Measurements from ENCODE around the gene JMJD1C.

DNA sequence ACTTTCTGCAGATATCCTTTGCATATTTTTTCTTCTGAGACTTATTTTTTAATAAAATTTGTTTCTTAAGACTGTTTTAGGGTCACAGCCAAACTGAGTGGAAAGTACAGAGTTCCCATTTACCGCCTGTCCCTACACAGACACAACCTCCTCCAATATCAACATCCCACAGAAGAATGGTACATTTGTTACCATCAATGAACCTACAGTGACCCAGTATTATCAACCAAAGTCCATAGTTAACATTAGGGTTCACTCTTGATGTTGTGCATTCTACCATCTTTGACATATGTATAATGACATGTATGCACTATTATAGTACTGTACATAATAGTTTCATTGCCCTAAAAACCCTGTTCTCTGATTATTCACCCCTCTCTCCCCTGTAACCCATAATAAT lies 40.8 kb upstream of the JMJD1C start:
- TF ChIP-seq, protein P1, sequence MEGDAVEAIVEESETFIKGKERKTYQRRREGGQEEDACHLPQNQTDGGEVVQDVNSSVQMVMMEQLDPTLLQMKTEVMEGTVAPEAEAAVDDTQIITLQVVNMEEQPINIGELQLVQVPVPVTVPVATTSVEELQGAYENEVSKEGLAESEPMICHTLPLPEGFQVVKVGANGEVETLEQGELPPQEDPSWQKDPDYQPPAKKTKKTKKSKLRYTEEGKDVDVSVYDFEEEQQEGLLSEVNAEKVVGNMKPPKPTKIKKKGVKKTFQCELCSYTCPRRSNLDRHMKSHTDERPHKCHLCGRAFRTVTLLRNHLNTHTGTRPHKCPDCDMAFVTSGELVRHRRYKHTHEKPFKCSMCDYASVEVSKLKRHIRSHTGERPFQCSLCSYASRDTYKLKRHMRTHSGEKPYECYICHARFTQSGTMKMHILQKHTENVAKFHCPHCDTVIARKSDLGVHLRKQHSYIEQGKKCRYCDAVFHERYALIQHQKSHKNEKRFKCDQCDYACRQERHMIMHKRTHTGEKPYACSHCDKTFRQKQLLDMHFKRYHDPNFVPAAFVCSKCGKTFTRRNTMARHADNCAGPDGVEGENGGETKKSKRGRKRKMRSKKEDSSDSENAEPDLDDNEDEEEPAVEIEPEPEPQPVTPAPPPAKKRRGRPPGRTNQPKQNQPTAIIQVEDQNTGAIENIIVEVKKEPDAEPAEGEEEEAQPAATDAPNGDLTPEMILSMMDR (IDR thresholded peaks at IDR 0.05): no peak
- TF ChIP-seq EZH2 (IDR thresholded peaks at IDR 0.05): no peak
